Rectal smooth muscle tissue (tissue), 1 donor: ENCODE data around the gene CERT1.

Source experiments
- H3K27ac ChIP-seq: one replicate; pipeline ENCODE4 v1.7.0; 2013; ENCODE audit warnings: low read depth, low read length, inconsistent platforms
- H3K27me3 ChIP-seq: one replicate; pipeline ENCODE4 v1.7.0; 2013; ENCODE audit warnings: low read length; ENCODE audit not compliant: control insufficient read depth, insufficient read depth
- H3K36me3 ChIP-seq: one replicate; pipeline ENCODE4 v1.7.0; 2013; ENCODE audit warnings: low read length; ENCODE audit not compliant: control insufficient read depth, insufficient read depth
- H3K4me1 ChIP-seq: one replicate; pipeline ENCODE4 v1.7.0; 2013; ENCODE audit warnings: low read length; ENCODE audit not compliant: control insufficient read depth, insufficient read depth
- H3K4me3 ChIP-seq: one replicate; pipeline ENCODE4 v1.7.0; 2013; ENCODE audit warnings: low read length
- H3K9ac ChIP-seq: one replicate; pipeline ENCODE4 v1.7.0; 2013; ENCODE audit warnings: low read length

The CERT1 gene

DNA sequence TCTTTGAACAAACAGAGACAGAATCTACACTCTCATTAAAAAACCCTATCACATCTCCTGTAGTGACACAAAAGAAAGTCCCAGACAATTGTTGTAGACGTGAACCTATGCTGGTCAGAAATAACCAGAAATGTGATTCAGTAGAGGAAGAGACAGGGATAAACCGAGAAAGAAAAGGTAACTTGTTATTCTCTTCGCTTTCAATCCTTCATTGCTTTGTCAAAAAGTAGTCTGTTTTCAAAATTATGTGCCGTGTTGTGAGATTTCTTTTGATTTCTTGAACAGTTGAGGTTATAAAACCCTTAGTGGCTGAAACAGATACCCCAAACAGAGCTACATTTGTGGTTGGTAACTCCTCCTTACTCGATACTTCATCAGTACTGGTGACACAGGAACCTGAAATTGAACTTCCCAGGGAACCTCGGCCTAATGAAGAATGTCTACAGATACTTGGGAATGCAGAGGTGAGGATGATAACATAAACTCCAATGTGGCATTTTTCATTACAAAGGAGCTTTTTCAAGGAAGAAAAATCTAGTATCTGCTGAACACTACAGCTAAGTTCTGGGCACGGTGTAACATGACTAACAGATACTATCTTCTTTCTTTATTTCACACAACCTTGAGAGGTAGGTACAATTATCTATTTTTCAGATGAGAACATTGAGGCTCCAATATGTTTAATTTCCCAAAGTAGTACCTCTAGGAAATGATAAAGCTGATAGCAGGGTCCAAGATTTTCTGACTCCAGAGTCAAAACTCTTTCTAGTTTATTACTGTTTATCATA lies 160.1 kb downstream of the CERT1 start:
- Histone ChIP-seq H3K4me1 (no peaks in the 10 kb centered on the region), H3K4me3 (no peak overlapping the region), H3K36me3 (peaks cover 17% of the 10 kb centered on the region), H3K27me3 (no peaks in the 10 kb centered on the region), H3K9ac (no peak overlapping the region), H3K27ac (no peak overlapping the region)

DNA sequence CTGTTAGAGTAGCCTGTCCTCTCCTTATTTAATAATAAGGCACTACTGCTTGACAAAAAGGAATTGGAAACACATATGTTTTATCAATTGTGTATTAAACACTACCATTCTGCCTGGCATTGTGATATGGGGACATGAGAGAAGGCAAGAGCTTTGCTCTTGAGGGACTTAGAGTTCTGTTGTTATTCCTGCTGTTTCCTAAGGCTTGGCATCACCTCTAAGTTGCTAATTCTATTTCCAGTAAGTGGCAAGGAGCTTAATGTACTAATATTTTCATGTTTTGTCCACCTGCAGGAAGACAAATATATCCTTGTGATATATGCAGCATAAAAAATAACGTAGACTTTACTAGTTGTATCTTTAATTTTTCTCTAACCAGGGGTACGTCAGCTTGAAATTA lies 161.8 kb downstream of the CERT1 start:
- no peaks in the 10 kb centered on the region for H3K27me3 ChIP-seq
- no peak overlapping the region for H3K9ac ChIP-seq
- H3K27ac ChIP-seq = no peak overlapping the region
- H3K36me3 ChIP-seq = peaks cover 11% of the 10 kb centered on the region
- no peaks in the 10 kb centered on the region for H3K4me1 ChIP-seq
- no peak overlapping the region for H3K4me3 ChIP-seq

DNA sequence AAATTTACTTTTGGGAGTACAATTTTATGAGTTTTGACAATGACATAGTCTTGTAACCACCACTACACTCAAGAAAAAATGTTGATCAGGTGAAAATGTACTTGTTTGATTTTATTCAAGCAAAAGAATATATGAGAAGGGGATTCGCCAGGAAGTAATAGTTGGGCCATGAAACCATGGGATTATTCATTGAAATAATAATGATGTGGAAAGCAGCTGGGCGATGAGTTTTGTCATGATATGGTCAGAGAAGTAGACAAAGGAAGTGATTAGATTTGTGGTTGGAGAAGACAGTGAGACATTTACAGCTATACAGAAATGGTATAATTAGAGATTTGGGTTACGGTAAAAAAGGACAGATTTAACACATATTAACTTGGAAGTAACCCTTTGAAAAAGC lies 163.2 kb downstream of the CERT1 start:
- H3K4me3 ChIP-seq = no peak overlapping the region
- no peak overlapping the region for H3K27ac ChIP-seq
- H3K4me1 ChIP-seq = no peaks in the 10 kb centered on the region
- H3K36me3 ChIP-seq = peaks cover 11% of the 10 kb centered on the region
- no peak overlapping the region for H3K9ac ChIP-seq
- H3K27me3 ChIP-seq = no peaks in the 10 kb centered on the region

DNA sequence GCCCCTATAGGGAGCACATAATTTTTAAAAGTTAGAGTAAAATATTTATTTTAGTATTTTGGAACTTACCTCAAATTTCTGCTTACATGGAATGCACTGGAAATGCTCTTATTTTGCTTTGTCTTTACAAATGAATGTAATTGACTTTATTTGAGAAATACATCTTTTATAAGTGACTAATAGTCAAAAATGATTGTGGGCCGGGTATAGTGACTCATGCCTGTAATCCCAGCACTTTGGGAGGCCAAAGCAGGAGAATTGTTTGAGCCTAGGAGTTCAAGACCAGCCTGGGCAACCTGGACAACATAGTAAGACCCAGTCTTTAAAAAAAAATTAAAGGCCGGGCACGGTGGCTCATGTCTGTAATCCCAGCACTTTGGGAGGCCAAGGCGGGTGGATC lies 168.6 kb downstream of the CERT1 start:
- Histone ChIP-seq H3K4me3 (no peak overlapping the region), H3K27ac (no peak overlapping the region), H3K9ac (no peak overlapping the region), H3K36me3 (no peaks in the 10 kb centered on the region), H3K27me3 (no peaks in the 10 kb centered on the region), H3K4me1 (peaks cover 3% of the 10 kb centered on the region)

DNA sequence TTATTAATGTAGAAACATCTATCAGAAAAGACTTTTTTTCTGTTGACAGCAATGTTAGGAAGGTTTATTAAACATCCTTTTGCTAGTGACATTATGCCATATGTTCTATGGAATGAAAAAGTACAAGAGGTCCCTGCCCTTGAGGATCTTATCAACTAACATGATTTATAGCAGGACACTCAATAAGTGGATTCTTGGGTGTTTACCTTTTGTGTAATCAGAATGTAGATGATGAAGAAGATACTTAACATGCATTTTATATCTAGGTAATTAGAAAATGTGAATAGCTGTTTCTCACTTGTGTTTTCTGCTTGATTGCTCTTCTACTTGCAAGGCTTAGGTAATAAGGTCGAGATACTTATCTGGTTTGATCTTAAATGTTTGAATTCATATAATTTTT lies 169.5 kb downstream of the CERT1 start:
- no peak overlapping the region for H3K27ac ChIP-seq
- no peak overlapping the region for H3K9ac ChIP-seq
- peaks cover 3% of the 10 kb centered on the region for H3K4me1 ChIP-seq
- H3K4me3 ChIP-seq = no peak overlapping the region
- H3K27me3 ChIP-seq = no peaks in the 10 kb centered on the region
- H3K36me3 ChIP-seq = no peaks in the 10 kb centered on the region

DNA sequence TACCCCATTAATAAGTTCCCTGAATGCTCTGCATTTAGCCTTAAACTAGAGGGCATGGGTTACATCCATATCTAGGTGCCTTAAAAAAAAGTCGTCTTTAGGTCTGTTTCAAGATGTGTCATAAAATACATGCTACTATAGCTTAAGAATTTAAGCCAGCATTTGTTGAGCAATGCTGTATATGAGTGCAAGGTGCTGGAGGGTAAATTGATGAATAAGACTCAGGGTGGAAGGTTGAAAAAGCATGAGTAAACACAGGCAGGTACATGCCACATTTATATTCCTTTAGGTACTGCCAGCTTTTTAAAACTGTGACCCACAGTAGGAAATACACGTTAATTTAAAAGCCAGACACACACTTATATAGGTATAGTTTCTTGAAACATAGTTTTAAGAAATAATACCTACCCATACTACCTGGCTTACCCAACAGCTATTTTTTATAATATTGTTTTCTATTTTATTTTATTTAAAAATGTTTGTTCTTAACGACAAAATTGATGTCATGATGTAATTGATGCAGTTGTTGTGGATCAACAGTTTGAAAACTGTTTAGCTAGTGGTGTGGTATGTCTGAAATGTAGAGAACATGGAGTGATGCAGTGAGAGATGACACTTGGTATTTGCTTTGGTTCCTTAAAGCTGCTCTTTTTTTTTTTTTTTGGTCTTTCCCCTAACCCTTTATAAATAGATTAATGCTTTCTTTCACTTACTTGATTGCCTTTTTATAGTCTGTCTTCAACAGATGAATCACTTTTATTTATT lies 170.5 kb downstream of the CERT1 start:
- no peak overlapping the region for H3K4me3 ChIP-seq

DNA sequence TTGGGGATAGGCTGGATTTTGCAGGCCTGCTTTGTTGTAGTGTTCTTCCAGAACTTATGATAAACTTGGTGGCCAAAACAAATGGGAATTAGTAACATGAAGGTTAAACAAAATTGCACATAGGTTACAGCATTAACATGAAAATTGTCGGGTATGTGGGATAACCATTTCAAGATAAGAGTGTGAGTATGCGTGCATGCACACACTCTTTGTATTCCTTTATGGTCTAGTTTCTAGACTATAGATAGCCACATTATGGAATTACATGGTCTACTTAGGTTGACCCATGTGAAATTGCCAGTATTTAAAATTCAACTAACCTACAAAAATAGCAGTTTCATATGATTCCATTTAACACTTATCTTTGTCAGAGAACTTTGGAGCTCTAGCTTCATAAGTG lies 173.0 kb downstream of the CERT1 start:
- Histone ChIP-seq H3K36me3 (no peaks in the 10 kb centered on the region), H3K27ac (no peak overlapping the region)

More for the DNA sequence above, 170.5 kb downstream of the CERT1 start:
- Histone ChIP-seq H3K4me1 (peaks cover 3% of the 10 kb centered on the region), H3K36me3 (no peaks in the 10 kb centered on the region), H3K27me3 (no peaks in the 10 kb centered on the region), H3K9ac (no peak overlapping the region), H3K27ac (no peak overlapping the region)

DNA sequence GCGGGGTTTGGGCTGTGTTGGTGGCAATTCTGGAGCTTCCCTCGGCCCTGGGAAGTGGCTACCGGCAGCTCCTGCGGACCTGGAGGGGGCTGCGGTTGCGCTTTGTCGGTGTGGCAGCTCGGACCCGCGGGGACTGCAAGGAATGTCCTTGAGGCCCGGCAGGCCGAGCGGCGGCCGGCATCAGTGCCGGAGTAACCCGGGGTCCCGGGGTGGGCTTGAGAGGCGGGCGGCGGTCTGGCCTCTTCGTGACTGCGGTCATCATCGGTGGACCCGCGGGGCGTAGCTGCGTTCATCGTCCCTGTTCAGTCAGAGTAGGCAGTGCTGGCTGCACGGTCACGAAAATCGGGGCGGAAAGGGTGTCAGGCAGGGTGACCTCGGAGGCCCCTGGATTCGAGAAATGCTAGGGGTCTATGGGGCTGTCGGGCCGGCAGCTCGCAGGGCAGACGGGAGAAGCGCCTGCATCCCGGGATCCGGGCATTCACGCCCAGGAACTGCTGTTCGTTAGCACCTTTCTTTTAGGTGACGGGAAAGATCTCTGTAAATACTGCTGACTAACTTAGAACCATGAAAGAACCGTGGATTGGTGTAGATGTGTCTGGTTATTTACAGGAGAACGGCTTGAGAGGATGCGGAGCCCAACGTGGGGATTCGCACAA lies 173.9 kb downstream of the CERT1 start:
- peak overlapping the region; percentile 61 for H3K9ac ChIP-seq
- peaks cover 3% of the 10 kb centered on the region for H3K4me1 ChIP-seq
- H3K27ac ChIP-seq = peak overlapping the region; percentile 87
- H3K36me3 ChIP-seq = no peaks in the 10 kb centered on the region
- peak overlapping the region; percentile 85 for H3K4me3 ChIP-seq
- H3K27me3 ChIP-seq = no peaks in the 10 kb centered on the region

More for the DNA sequence above, 173.0 kb downstream of the CERT1 start:
- H3K4me1 ChIP-seq = peaks cover 3% of the 10 kb centered on the region
- no peaks in the 10 kb centered on the region for H3K27me3 ChIP-seq
- no peak overlapping the region for H3K9ac ChIP-seq
- peak overlapping the region; percentile 85 for H3K4me3 ChIP-seq

DNA sequence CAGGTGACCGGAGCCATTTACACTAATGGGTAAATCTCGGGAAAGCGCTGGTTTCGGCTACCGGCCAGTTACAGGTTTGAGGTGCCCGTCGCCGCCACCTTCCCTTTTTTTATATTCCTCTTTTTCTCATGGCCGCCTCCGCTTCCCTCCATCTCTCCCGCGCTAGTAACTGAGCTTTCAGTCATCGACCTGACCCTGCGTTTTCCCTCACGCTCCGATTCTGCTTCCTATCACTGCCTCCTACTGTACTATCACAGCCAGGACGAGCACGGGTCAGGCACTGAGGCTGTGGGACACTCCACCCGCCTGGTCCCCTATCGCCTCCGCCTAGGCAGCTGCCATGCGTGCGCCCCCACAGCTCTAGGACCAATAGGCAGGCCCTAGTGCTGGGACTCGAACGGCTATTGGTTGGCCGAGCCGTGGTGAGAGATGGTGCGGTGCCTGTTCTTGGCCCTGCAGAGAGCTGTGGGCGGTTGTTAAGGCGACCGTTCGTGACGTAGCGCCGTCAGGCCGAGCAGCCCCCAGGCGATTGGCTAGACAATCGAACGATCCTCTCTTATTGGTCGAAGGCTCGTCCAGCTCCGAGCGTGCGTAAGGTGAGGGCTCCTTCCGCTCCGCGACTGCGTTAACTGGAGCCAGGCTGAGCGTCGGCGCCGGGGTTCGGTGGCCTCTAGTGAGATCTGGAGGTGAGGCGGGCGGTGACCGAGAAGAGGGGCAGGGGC lies 174.7 kb downstream of the CERT1 start, which contains the start of gene HMGCR:
HMGCR (plus strand) TSS at position 606 of the 722 bp plus-strand sequence. CDS start 5,386 bp downstream, outside the sequence.
- Histone ChIP-seq H3K36me3 (no peaks in the 10 kb centered on the region), H3K9ac (peak within 1 kb of the TSS; percentile 76), H3K4me1 (peaks cover 3% of the 10 kb centered on the region), H3K27ac (peak within 1 kb of the TSS; percentile 87), H3K4me3 (peak within 1 kb of the TSS; percentile 97), H3K27me3 (no peaks in the 10 kb centered on the region)

DNA sequence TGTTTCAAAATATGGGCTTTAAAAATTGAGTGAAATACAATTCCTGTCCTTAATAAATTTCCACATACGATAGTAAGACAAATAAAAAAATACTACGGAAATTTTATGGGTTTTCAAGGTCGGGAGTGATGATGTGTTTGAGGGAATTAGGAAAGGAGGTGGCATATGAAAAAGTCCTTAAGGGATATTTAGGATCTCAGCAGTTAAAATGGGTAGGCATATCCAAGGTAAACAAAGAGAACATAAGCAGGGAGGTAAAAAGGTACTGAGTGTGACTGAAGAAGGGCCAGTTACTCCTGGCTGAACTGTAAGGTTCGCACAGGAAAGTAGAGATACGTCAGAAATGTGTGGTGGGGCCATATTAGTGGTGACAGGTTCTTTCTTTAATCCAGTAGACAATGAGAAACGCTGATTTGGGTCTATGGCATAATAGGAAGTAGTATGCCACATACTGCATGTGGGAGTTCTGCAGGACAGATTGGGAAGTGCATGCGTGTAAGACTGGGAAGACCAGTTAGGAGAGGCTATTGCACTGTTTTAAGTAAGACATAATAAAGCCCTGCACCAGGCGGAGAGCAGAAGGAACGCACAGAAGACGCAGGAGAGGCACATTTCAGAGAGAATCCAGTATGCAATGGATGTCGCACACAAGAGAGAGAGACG lies 175.3 kb downstream of the CERT1 start:
- Histone ChIP-seq H3K27ac (peak overlapping the region; percentile 85), H3K27me3 (no peaks in the 10 kb centered on the region), H3K4me3 (peak overlapping the region; percentile 97), H3K9ac (peak overlapping the region; percentile 76), H3K4me1 (peaks cover 3% of the 10 kb centered on the region), H3K36me3 (no peaks in the 10 kb centered on the region)

DNA sequence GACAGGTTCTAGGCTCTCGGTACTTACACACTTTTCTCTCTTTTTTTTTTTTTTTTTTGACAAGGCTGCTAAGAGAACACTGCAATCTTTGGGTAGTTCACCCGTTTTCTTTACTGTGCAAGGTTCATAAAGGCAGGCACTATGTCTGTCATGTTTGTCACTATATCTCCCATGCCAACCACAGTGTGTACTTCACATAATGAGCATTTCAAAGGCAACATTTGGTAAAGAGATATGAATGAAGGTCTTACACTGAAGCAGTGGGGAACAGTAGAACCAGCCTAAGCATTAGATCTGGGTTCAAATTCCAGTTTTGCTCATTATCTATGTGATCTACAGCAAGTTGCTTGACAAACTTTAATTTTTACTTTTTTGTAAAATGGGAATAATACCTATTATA lies 175.9 kb downstream of the CERT1 start:
- H3K36me3 ChIP-seq = no peaks in the 10 kb centered on the region
- no peak overlapping the region for H3K9ac ChIP-seq
- H3K27me3 ChIP-seq = no peaks in the 10 kb centered on the region
- no peak overlapping the region for H3K27ac ChIP-seq
- H3K4me3 ChIP-seq = no peak overlapping the region
- H3K4me1 ChIP-seq = peaks cover 3% of the 10 kb centered on the region
